Measurements from ENCODE around the gene NXF2B. TPM values are rescaled to one million over a fixed set of nuclear protein-coding genes. Genes with fewer than 3 reads are reported as not detected.
"Not testable (repeated sequence)": the region's sequence is repeated elsewhere in the genome, so short reads cannot be mapped to it uniquely, and the experiment has no call there.

Gene NXF2B
- total RNA-seq = not detected
- long read RNA-seq = 0 reads

- intact Hi-C loops (cut with micrococcal nuclease); ATAC-seq; DNase-seq: not testable (repeated sequence)
Observed at GRCh38 chrX:102439908-102440307, at the start of gene NXF2B. NXF2B (minus strand) TSS chrX:102440008; CDS start chrX:102380036, 59,972 bp downstream.

GRCh38 chrX:102478765-102479164 lies 39.0 kb upstream of the NXF2B start:
- DNase-seq; intact Hi-C loops (cut with micrococcal nuclease): not testable (repeated sequence)
- peak; percentile 48 for ATAC-seq

GRCh38 chrX:102471762-102472220 lies 32.0 kb upstream of the NXF2B start, which contains the start of gene TCP11X2:
TCP11X2 (minus strand) TSS chrX:102471812.
- intact Hi-C loops (cut with micrococcal nuclease); ATAC-seq; DNase-seq: not testable (repeated sequence)

- not testable (repeated sequence) for ATAC-seq, DNase-seq
Observed at GRCh38 chrX:102470215-102470614, 30.4 kb upstream of the NXF2B start.

GRCh38 chrX:102458615-102459014 lies 18.8 kb upstream of the NXF2B start:
- intact Hi-C loops (cut with micrococcal nuclease); ATAC-seq; DNase-seq: not testable (repeated sequence)

More at GRCh38 chrX:102470215-102470614, 30.4 kb upstream of the NXF2B start:
- intact Hi-C loops (cut with micrococcal nuclease) = not testable (repeated sequence)

GRCh38 chrX:102414493-102414892 lies 25.3 kb downstream of the NXF2B start:
- DNase-seq; intact Hi-C loops (cut with micrococcal nuclease); ATAC-seq: not testable (repeated sequence)

- intact Hi-C loops (cut with micrococcal nuclease) = no loop called here
- ATAC-seq = no peak
Observed at GRCh38 chrX:102345916-102346315, 93.9 kb downstream of the NXF2B start.

GRCh38 chrX:102341867-102342266 lies 97.9 kb downstream of the NXF2B start:
- ATAC-seq = no peak
- no peak for DNase-seq
- intact Hi-C loops (cut with micrococcal nuclease) = no loop called here

More at GRCh38 chrX:102345916-102346315, 93.9 kb downstream of the NXF2B start:
- DNase-seq = peak; percentile 38

GRCh38 chrX:102339312-102340298 lies 100.2 kb downstream of the NXF2B start:
- ATAC-seq = no peak
- intact Hi-C loops (cut with micrococcal nuclease) = no loop called here
- no peak for DNase-seq

- intact Hi-C loops (cut with micrococcal nuclease) = no loop called here
- no peak for ATAC-seq
- DNase-seq = no peak
Observed at GRCh38 chrX:102338162-102338561, 101.6 kb downstream of the NXF2B start.

Other genes with a start within 250 kb of the NXF2B start
- gene TCP11X1, start 224.7 kb downstream of the NXF2B start, total RNA-seq = not detected
- gene NXF2, start 192.8 kb downstream of the NXF2B start, total RNA-seq = not detected
- gene TCP11X2, start 31.8 kb upstream of the NXF2B start, total RNA-seq = not detected
- not detected for gene TMSB15A, start 76.7 kb upstream of the NXF2B start, total RNA-seq
- 2.8 TPM for gene ARMCX5, start 159.5 kb upstream of the NXF2B start, total RNA-seq
- 4.6 TPM for gene GPRASP1, start 211.5 kb upstream of the NXF2B start, total RNA-seq